Fibroblast of lung (primary cell): ENCODE measurements around the gene FKBP9. TPM values are rescaled to one million over a fixed set of nuclear protein-coding genes. Genes with fewer than 3 reads are reported as not detected.
"Not testable (repeated sequence)": the region's sequence is repeated elsewhere in the genome, so short reads cannot be mapped to it uniquely, and the experiment has no call there.

Experiments
- DNase-seq, 2 donors: peaks; one replicate each; pipeline versions ENCODE4 v3.0.0 to v3.0.0-alpha.2; 2010; ENCODE audit warnings: low read depth in 2 of 2
- H2AFZ ChIP-seq: 2 replicates; pipeline ENCODE4 v1.5.1; 2012; ENCODE audit warnings: low read length, control low read depth, inconsistent platforms
- H3K27ac ChIP-seq: 2 replicates; pipeline ENCODE4 v1.5.1; 2011; ENCODE audit warnings: low read length, control low read depth; ENCODE audit not compliant: insufficient read depth
- H3K27me3 ChIP-seq: 2 replicates; pipeline ENCODE4 v1.5.1; 2011; ENCODE audit warnings: mild to moderate bottlenecking, low read length; ENCODE audit not compliant: control insufficient read depth, insufficient read depth
- H3K36me3 ChIP-seq: 2 replicates; pipeline ENCODE4 v1.5.1; 2011; ENCODE audit warnings: low read length; ENCODE audit not compliant: control insufficient read depth, insufficient read depth
- H3K4me1 ChIP-seq: 2 replicates; pipeline ENCODE4 v1.5.1; 2011; ENCODE audit warnings: low read length; ENCODE audit not compliant: control insufficient read depth, insufficient read depth; ENCODE audit errors: extremely low read depth
- H3K4me2 ChIP-seq: 2 replicates; pipeline ENCODE4 v1.5.1; 2011; ENCODE audit warnings: low read length, control low read depth; ENCODE audit not compliant: insufficient read depth; ENCODE audit errors: extremely low read depth
- H3K4me3 ChIP-seq, 4 experiments: fragments of 200-600 bp in 1 of 4; sonication (generic) in 1 of 4; replicated peaks in 1 of 4; 2 replicates each; pipeline ENCODE4 v1.5.1; 2011 to 2016; ENCODE audit warnings: low read length in 4 of 4, low read depth in 3 of 4, mild to moderate bottlenecking in 3 of 4, control low read depth in 2 of 4, inconsistent platforms in 1 of 4, mixed read lengths in 1 of 4; ENCODE audit not compliant: insufficient read depth in 1 of 4; ENCODE audit errors: control extremely low read depth in 1 of 4
- H3K79me2 ChIP-seq: 2 replicates; pipeline ENCODE4 v1.5.1; 2012; ENCODE audit warnings: mild to moderate bottlenecking, low read length, inconsistent platforms; ENCODE audit not compliant: control insufficient read depth, insufficient read depth
- H3K9ac ChIP-seq: 2 replicates; pipeline ENCODE4 v1.5.1; 2011; ENCODE audit warnings: mild to moderate bottlenecking, low read length, control low read depth; ENCODE audit not compliant: insufficient read depth
- H3K9me3 ChIP-seq: 2 replicates; pipeline ENCODE4 v1.5.1; 2012; ENCODE audit warnings: low read depth, low read length; ENCODE audit not compliant: control insufficient read depth, insufficient read depth
- H4K20me1 ChIP-seq: 2 replicates; pipeline ENCODE4 v1.5.1; 2011; ENCODE audit warnings: low read length; ENCODE audit not compliant: control insufficient read depth, insufficient read depth; ENCODE audit errors: extremely low read depth
- EZH2 ChIP-seq: IDR thresholded peaks from 2 replicates; pipeline ENCODE4 v1.5.1; 2012; ENCODE audit warnings: low read length, control low read depth, mild to moderate bottlenecking; ENCODE audit errors: missing control alignments
- polyA plus RNA-seq, 2 donors: library from polyadenylated mRNA; depleted of rRNA in 1 of 2; stranded (reverse) in 1 of 2; unstranded in 1 of 2; fragments of >200 nt; gene quantifications; 2 replicates each; pipeline ENCODE4 v1.2.1, GENCODE V29; 2011 to 2012; ENCODE audit warnings: missing spikeins in 1 of 2
- total RNA-seq: library from RNA; depleted of rRNA; stranded (reverse); fragments of >200 nt; gene quantifications from 2 replicates; pipeline ENCODE4 v1.2.1, GENCODE V29; 2014
- TF ChIP-seq, protein P1 (sequence below), 2 donors: IDR thresholded peaks in 1 of 2; conservative IDR thresholded peaks in 1 of 2; 1 replicate in 1 of 2; 2 replicates in 1 of 2; pipeline ENCODE4 v1.5.1; 2011 to 2012; ENCODE audit warnings: low read length in 2 of 2, control low read depth in 1 of 2, inconsistent platforms in 1 of 2, low read depth in 1 of 2, mild to moderate bottlenecking in 1 of 2

The FKBP9 gene
- total and polyA plus RNA-seq, 2 donors (not counting 1 experiment from before 2014, with no cell fraction given): 230 to 242 TPM

DNA sequence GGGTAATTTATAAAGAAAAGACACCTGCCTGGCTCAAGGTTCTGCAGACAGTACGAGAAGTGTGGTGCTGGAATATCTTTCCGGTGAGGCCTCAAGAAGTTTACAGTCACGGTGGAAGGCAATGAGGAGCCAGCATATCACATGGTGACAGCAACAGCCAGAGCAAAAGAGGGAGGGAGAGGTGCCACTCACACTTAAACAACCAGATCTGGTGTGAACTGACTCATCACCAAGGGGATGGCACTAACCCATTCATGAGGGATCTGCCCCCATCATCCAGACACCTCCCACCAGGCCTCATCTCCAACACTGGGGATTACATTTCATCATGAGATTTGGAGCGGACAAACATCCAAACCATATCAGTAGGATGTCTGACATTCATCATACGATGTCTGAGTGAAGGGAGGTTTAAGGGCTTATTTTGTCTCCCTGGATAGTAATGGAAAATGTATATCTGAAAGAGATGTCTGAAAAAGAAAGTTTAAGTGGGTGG is 42.2 kb upstream of the FKBP9 start:
- H3K4me3 ChIP-seq: no peak overlapping the region
- no peaks in the 10 kb centered on the region for H3K4me1 ChIP-seq
- no peaks in the 10 kb centered on the region for H3K79me2 ChIP-seq
- no peaks in the 10 kb centered on the region for H4K20me1 ChIP-seq
- H3K27ac ChIP-seq: no peak overlapping the region
- no peak for DNase-seq
- no peak overlapping the region for H3K9ac ChIP-seq
- no peak overlapping the region for H2AFZ ChIP-seq
- no peaks in the 10 kb centered on the region for H3K36me3 ChIP-seq
- H3K4me2 ChIP-seq: no peak overlapping the region
- H3K9me3 ChIP-seq: no peaks in the 10 kb centered on the region
- no peaks in the 10 kb centered on the region for H3K27me3 ChIP-seq
- TF ChIP-seq EZH2: no peak
- TF ChIP-seq, protein P1, sequence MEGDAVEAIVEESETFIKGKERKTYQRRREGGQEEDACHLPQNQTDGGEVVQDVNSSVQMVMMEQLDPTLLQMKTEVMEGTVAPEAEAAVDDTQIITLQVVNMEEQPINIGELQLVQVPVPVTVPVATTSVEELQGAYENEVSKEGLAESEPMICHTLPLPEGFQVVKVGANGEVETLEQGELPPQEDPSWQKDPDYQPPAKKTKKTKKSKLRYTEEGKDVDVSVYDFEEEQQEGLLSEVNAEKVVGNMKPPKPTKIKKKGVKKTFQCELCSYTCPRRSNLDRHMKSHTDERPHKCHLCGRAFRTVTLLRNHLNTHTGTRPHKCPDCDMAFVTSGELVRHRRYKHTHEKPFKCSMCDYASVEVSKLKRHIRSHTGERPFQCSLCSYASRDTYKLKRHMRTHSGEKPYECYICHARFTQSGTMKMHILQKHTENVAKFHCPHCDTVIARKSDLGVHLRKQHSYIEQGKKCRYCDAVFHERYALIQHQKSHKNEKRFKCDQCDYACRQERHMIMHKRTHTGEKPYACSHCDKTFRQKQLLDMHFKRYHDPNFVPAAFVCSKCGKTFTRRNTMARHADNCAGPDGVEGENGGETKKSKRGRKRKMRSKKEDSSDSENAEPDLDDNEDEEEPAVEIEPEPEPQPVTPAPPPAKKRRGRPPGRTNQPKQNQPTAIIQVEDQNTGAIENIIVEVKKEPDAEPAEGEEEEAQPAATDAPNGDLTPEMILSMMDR (conservative IDR thresholded peaks at IDR 0.05 in 1 of 2, IDR thresholded peaks at IDR 0.05 in 1 of 2; ENCODE audit: low read depth in 1 of 2, low read length in 2 of 2): no peak

DNA sequence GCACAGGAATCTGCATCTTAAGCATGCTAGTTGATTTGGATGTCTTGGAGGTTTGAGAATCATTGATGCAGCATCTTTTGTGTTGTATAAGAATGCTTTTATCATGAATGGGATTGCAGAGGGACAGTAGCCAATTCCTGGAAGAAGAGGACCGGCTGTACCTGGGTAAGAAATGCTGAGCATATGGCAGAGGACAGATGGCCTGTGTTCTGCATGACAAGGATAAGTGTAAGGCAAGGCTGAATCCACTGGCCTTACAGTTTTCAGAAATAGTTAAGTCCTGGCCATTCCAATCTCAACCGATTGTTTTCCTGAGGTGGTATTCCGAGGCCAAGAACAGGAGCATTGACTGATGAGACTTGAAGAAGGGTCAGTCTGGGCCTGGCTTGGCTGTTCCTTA is 41.2 kb upstream of the FKBP9 start:
- Histone ChIP-seq H2AFZ (no peak overlapping the region), H3K36me3 (no peaks in the 10 kb centered on the region), H3K4me2 (no peak overlapping the region), H3K9ac (no peak overlapping the region), H3K27ac (no peak overlapping the region), H4K20me1 (no peaks in the 10 kb centered on the region), H3K4me1 (no peaks in the 10 kb centered on the region), H3K27me3 (no peaks in the 10 kb centered on the region), H3K4me3 (no peak overlapping the region), H3K79me2 (no peaks in the 10 kb centered on the region), H3K9me3 (no peaks in the 10 kb centered on the region)
- no peak for DNase-seq
- TF ChIP-seq, protein P1 (conservative IDR thresholded peaks at IDR 0.05 in 1 of 2, IDR thresholded peaks at IDR 0.05 in 1 of 2; ENCODE audit: low read depth in 1 of 2, low read length in 2 of 2): no peak
- no peak for TF ChIP-seq EZH2

DNA sequence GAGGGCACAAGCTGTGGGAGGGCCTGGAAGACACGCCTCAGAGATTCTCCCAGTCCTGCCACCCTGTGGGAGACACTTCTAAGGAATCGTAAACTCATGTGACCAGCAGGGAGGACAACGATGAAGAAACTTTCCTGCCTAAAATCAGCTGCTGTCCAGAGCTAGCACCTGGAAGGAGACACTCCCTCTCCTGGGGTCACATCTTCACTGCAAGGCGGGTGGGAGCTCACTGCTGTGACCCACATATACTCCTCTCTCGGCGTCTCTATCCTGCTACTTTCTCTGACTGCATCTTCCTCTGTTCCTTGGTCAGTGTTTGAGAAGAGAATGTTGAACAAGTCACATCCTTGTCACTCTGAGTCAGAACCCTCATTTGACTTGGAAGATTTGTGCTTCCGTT is 40.2 kb upstream of the FKBP9 start:
- DNase-seq: not testable (repeated sequence)

More for the DNA sequence above, 40.2 kb upstream of the FKBP9 start:
- not testable (repeated sequence) for H3K27ac ChIP-seq, H4K20me1 ChIP-seq, H3K9me3 ChIP-seq, H3K4me3 ChIP-seq, H3K36me3 ChIP-seq, H3K27me3 ChIP-seq, H3K4me2 ChIP-seq, H3K9ac ChIP-seq, H3K79me2 ChIP-seq, H3K4me1 ChIP-seq, H2AFZ ChIP-seq
